GM19438 (cell line): ENCODE measurements around the gene SCNN1G.
"Not testable (repeated sequence)": the region's sequence is repeated elsewhere in the genome, so short reads cannot be mapped to it uniquely, and the experiment has no call there.

Experiments
- ATAC-seq: cut with Tn5 transposase; IDR thresholded peaks from one replicate; pipeline ENCODE4 v1.9.1; 2021; ENCODE audit warnings: low read depth; ENCODE audit not compliant: unreplicated experiment

The SCNN1G gene

GRCh38 chr16:23182679-23183542 is at the start of gene SCNN1G:
SCNN1G (plus strand) TSS chr16:23182745; CDS start chr16:23186272, 3,527 bp downstream.
- ATAC-seq, result no peak

GRCh38 chr16:23132775-23133463 is 49.6 kb upstream of the SCNN1G start:
- no peak for ATAC-seq

GRCh38 chr16:23134274-23134673 is 48.3 kb upstream of the SCNN1G start:
- no peak for ATAC-seq

- no peak for ATAC-seq
Observed at GRCh38 chr16:23137256-23137655, 45.3 kb upstream of the SCNN1G start.

- ATAC-seq, result no peak
Observed at GRCh38 chr16:23137818-23138217, 44.7 kb upstream of the SCNN1G start.

GRCh38 chr16:23140107-23140506 is 42.4 kb upstream of the SCNN1G start:
- no peak for ATAC-seq

- ATAC-seq, result no peak
Observed at GRCh38 chr16:23141033-23141432, 41.5 kb upstream of the SCNN1G start.

- ATAC-seq, result no peak
Observed at GRCh38 chr16:23141500-23141899, 41.0 kb upstream of the SCNN1G start.

GRCh38 chr16:23141959-23142740 is 40.4 kb upstream of the SCNN1G start:
- no peak for ATAC-seq

- no peak for ATAC-seq
Observed at GRCh38 chr16:23143391-23143790, 39.2 kb upstream of the SCNN1G start.

GRCh38 chr16:23144393-23144792 is 38.2 kb upstream of the SCNN1G start:
- not testable (repeated sequence) for ATAC-seq

GRCh38 chr16:23145186-23145585 is 37.4 kb upstream of the SCNN1G start:
- ATAC-seq, result no peak

- ATAC-seq, result no peak
Observed at GRCh38 chr16:23145608-23146007, 36.9 kb upstream of the SCNN1G start.

GRCh38 chr16:23146877-23147601 is 35.5 kb upstream of the SCNN1G start:
- no peak for ATAC-seq

- ATAC-seq, result no peak
Observed at GRCh38 chr16:23147666-23148065, 34.9 kb upstream of the SCNN1G start.

GRCh38 chr16:23148166-23148512 is 34.4 kb upstream of the SCNN1G start:
- ATAC-seq, result no peak

GRCh38 chr16:23148513-23149266 is 33.9 kb upstream of the SCNN1G start:
- ATAC-seq, result peak; percentile 33

GRCh38 chr16:23149267-23149992 is 33.1 kb upstream of the SCNN1G start, which contains the start of gene USP31:
USP31 (minus strand) TSS chr16:23149452; CDS start chr16:23149270, 182 bp downstream.
- ATAC-seq, result peak; percentile 98

- ATAC-seq, result no peak
Observed at GRCh38 chr16:23149993-23150364, 32.6 kb upstream of the SCNN1G start.
